NOMO-1 treated with DMSO at 0.1 percent for 48 hours (cell line): Measurements from ENCODE around the gene ZNRF3.

Source experiments
- DNase-seq: peaks from one replicate; lab custom pipeline; 2025; ENCODE audit not compliant: unreplicated experiment; lab: John Stamatoyannopoulos, UW

The ZNRF3 gene

GRCh38 chr22:29080106-29080975, 197.0 kb downstream of the ZNRF3 start:
- DNase-seq, result no peak

GRCh38 chr22:29081517-29082236, 198.3 kb downstream of the ZNRF3 start:
- no peak for DNase-seq

GRCh38 chr22:29082826-29083545, 199.6 kb downstream of the ZNRF3 start:
- no peak for DNase-seq

- DNase-seq, result peak; percentile 47
Measured at GRCh38 chr22:29083576-29083932, 200.2 kb downstream of the ZNRF3 start.

GRCh38 chr22:29083933-29084591, 200.7 kb downstream of the ZNRF3 start:
- DNase-seq, result peak; percentile 47

- no peak for DNase-seq
Measured at GRCh38 chr22:29087012-29087411, 203.6 kb downstream of the ZNRF3 start.

GRCh38 chr22:29088809-29089208, 205.4 kb downstream of the ZNRF3 start:
- no peak for DNase-seq

- DNase-seq, result no peak
Measured at GRCh38 chr22:29089507-29089906, 206.1 kb downstream of the ZNRF3 start.

GRCh38 chr22:29090039-29090438, 206.7 kb downstream of the ZNRF3 start:
- no peak for DNase-seq

GRCh38 chr22:29092243-29092642, 208.9 kb downstream of the ZNRF3 start:
- DNase-seq, result no peak

GRCh38 chr22:29093030-29093429, 209.7 kb downstream of the ZNRF3 start:
- DNase-seq, result no peak

GRCh38 chr22:29093501-29094300, 210.3 kb downstream of the ZNRF3 start:
- DNase-seq, result no peak

GRCh38 chr22:29095459-29095858, 212.1 kb downstream of the ZNRF3 start:
- no peak for DNase-seq

- no peak for DNase-seq
Measured at GRCh38 chr22:29096736-29097669, 213.6 kb downstream of the ZNRF3 start.

GRCh38 chr22:29098296-29098695, 214.9 kb downstream of the ZNRF3 start:
- DNase-seq, result no peak

GRCh38 chr22:29102300-29102699, 218.9 kb downstream of the ZNRF3 start:
- DNase-seq, result no peak

GRCh38 chr22:29103121-29103520, 219.7 kb downstream of the ZNRF3 start:
- DNase-seq, result no peak

- DNase-seq, result no peak
Measured at GRCh38 chr22:29105468-29105867, 222.1 kb downstream of the ZNRF3 start.

GRCh38 chr22:29106839-29107238, 223.5 kb downstream of the ZNRF3 start:
- no peak for DNase-seq
